GM18519 (cell line): ENCODE measurements around the gene MLLT3.

Experiments used
- ATAC-seq: cut with Tn5 transposase; IDR thresholded peaks from one replicate; pipeline ENCODE4 v1.9.1; 2021; ENCODE audit warnings: mild to moderate bottlenecking, moderate library complexity; ENCODE audit not compliant: unreplicated experiment, low FRiP score

The MLLT3 gene

DNA sequence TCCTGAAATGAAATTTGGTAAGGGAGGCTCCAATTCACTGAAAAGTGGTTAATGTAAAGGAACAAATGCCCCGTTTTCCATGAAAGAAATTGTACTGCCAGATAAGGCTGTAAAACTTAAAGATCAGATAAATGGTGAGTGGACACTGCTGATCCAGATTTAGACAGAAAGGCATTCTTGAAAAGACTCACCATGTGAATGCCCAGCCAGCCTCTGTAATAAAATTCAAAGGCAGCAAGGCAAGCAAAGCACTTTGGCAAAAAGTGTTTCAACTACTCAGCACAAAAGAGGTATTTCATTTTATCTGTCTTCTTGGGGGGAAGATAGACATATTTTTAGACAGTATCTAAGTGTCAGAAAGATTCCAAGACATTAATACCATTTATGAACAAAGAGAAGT, 133.6 kb downstream of the MLLT3 start:
- no peak for ATAC-seq

DNA sequence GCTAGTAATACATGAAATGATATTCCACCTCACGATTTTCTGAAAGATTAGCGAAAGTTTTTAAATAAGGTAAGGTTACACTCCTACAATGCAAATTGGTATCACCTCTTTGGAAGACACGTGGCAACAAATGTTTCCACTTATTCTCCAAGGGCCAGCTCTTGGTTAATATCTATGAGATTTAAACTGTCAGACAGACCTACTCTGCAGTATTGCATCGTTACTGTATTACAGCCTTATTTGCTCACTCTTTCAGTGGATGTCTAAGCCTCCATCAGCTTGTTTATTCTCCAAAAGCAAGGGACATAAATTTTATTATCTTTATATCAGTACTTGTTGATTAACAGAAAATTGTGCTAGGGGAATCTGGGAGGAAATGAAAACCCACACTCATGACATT, 135.7 kb downstream of the MLLT3 start:
- ATAC-seq: no peak

DNA sequence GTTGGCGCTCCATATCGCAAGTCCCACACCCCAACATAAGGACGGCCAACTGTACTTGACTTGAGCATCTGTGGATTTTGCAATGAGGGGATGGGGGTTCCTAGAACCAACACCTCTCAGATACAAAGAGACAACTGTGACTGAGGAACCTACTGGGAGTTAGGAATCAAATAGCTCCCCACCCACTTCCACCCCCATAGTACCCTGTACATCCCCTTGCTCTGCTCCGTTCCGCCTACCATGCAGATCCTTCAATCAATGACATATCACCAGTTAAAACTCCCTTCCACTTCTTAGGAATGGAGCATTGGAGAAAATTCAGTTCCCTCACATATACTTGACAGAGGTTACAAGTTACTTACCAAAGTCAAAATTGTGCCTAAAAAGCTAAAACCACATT, 140.9 kb downstream of the MLLT3 start:
- ATAC-seq: no peak

DNA sequence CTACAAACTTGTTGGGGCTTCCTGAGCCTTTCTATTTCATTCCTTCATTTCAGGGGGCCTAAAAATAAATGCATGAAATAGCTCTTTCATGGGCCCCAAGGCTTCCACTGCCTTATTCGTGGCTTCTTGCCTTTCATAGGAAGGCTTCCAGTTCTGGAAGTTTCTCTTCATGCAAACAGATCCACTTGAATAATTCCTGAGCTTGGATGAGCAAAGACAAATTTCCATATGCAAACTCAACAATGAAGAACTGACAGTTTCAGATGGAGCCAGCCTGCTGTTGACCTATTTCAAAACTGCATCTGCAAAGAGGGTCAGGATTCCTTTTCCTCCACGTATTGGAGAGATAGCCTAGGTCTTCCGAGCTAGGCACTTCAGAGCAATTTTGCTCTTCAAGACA, 142.1 kb downstream of the MLLT3 start:
- no peak for ATAC-seq

DNA sequence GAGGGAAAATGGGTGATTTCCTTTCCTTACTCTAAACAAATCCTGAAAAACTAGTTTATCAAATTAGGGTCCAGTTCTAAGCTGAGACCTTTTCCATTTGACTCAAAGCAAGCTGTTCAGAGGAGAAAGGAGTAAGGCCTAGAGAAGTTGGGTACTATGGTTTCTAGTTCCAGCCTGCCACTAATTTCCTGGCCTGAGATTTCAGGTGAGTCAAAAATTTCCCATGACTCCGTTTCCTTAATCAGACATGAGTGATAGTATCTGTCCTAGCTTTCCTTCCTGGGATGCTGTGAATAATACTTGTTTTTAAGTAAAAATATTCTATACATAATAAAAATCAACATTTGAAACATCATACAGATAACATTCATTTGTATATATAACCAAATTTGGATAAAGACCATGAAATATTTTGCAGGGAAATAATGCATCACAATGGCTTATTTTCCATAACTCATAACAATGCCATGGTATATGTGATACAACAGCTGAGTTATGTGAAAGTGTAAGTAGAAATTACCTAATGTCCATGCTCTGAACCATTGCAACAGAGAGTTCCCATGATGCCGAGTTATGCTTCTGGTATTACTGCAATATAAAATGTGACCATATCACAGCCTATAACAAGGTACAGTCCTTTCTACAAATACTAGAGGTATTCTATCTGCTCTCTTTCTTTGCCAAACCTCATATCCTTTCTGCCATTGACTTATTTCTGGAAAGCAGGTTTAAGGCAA, 142.7 kb downstream of the MLLT3 start:
- peak; percentile 87 for ATAC-seq

DNA sequence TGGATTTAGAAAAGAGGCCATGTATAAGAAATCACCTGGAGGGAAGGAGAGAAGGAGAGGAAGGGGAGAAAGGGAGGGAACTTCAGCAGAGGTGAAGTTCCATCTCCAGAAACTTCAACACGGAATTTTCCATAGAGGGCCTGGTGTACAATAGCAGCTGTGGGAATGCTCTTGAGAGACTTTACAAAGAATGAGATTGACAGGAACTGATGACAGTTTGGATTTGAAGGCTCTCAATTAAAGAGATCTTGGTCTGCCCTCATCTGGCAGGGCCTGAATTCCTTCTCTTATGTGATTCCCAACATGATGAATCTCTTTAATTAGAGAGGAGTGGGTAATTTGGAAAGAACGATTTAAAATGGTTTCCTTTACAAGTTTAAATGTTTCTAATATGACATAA, 143.5 kb downstream of the MLLT3 start:
- no peak for ATAC-seq

DNA sequence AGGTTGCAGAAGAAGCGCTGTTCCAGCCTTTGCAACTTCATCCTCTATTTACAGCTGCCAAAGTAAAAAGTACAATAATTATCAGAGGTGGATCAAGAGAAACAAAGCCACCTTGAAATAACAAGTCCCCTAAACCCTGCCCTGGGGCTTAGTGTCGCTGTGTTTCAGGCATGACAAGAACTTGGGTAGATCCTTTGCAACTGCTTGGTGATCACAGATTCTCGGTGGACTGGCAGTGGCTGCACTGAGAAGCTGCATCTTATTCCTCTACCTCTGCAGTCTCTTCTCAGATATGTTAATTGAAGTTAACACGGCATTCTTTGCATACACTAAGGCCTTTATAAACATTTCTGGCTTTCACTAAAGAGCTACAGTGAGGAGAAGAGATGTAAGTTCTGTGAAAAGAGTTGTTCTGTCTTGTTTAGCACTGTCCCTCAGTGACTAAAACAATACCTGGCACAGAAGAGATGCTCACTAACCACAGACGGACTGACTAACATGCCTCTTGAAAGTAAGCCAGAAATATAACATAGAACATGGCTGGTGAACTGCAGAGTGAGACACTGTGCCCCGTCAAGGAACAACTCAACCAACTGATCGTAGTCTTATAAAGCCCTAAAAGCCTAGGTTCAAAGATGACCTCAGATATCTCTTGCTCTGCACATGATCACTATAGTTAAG, 144.2 kb downstream of the MLLT3 start:
- ATAC-seq: no peak

DNA sequence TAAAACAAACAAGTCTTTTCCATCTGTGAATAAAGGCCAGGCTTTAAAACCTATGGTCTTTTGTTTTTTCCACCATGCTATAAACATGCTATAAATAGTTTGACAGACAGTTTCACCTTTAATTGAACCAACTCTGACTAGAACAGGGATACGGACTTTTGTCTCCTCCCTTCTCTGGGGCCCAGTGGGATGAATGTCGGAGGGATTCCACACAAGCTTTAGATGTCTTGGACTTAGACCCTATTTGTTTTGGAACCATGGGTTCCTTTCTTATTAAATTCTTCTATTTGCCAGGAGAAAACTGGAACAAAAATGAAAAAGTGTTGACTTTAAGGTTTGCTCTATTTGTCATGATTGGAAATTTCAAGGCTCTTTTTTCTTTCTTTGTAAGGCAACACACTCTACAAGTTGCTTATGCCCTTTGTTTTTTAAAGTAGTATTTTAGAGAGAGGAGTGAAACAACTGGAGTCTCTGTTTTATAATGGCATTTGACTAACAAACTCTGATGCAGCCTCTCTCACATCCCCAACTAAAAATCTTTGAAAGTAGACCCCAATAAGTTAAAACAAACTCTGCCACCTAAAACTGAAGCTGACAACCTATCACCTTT, 145.3 kb downstream of the MLLT3 start:
- no peak for ATAC-seq

DNA sequence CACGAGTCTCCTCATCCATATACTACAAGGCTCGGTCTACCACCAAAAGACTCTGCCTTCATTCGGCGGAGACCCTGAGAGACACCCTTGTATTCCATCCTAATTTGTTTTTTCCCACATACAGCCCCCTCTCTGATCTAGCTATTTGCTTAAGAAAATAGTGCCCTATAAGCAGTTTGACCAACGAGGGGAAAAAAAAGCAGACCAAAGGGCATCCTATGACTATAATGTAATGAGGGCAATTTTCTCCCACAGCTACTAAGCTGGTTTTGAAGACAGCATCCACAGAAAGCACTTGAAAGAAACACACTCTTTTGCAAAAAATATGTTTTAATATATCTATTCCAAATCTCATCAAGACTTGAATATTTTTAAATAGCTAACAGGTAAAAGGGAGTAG, 147.8 kb downstream of the MLLT3 start:
- ATAC-seq: no peak

DNA sequence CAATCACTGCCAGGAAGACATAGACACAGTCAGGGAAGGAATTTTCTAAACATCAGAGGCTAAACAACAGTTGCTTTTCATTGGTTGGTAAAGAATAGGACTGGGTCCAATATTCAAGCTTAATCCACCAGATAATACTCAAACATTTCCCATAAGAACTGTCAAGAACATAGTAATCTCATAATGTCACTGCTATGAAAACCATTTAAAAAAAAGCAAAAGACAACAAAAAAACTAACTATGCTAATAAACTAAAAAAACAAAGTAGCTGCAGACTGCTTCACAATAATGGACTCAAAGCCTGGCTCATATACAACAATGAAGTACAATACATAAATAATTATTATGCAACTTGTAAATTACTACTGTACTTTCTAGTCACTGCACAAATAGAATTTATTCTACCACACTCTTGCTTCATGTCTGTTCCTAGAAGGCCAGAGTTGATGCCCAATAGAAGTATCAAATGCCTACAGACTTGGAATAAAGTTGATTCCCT, 148.7 kb downstream of the MLLT3 start:
- ATAC-seq: no peak

DNA sequence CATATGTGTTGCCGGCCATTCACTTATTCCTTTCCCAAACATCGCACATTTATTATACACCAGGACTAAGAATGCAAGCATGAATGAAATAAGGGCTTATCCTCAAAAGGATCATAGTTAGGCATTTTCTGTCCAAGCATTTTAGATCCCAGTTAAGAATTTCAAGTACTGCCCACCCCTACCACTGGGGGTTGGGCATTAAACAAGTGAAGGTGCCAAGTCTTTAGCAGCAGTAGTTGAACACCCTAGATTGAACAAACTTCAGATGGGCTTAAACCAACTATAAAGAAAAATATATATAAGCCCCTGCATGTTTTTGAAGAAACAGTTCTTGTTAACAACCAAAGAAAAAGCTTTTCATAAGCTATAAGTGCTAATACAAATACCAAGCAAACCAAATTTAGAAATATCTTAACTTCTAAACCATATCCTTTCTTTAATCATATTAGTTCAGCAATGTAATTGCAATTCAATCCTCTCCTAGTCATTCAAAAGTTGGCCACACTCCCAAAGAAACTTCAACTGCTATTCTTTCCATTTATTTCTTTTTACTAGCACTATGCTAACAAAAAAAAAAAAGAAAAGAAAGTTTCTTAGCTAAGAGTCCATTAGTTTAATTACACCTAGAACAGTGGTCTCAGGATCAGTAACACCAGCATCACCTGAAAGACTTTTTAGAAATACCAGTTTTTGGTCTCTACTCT, 149.8 kb downstream of the MLLT3 start:
- ATAC-seq: no peak

DNA sequence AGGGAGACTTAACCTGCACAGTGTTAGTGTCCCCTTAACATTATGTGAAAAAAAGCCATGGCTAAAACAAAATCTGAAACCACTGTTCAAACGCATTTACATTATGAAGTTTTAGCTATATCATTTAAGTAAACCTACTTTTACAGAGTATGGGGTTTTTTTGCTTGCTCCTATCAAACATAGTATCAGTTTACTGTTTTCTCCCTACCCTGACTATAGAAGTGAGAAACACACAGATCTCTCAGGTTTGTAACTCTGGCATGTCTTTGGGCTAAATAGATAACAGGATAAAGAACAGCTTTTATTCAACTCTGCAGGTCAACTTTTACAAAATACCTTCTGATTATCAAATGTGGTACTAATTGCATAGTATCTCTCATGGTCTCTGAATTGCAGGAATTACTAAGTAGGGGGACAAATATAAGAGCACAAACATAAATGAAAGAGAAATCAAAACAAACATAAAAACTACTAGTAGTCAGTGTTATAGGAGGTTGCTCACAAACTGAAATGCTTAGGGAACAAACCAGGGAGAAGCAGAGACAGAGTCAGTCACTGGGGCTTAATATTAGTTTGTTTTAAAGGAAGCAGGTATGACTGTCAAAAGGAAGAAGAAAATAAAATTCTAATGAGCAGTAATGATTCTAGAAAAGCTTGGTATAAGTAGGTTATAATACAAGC, 155.8 kb downstream of the MLLT3 start:
- no peak for ATAC-seq

DNA sequence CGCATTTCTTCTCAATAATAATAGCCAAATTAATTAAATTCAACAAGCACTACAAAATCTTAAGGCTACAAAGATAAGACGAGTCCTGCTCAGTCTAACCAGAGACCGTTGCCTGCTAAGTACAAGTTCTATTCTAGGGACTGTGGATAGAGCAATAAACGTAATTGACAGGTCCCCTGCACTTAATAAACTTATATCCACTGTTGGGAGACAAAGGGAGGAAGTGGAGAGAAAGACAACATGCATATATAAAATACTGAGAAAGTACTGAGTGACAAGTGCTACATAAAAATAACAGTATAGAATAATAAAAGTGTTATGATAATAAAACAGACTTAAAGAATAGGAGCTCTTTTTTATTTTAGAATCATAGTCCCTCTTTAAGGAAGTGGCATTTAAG, 158.1 kb downstream of the MLLT3 start:
- no peak for ATAC-seq

DNA sequence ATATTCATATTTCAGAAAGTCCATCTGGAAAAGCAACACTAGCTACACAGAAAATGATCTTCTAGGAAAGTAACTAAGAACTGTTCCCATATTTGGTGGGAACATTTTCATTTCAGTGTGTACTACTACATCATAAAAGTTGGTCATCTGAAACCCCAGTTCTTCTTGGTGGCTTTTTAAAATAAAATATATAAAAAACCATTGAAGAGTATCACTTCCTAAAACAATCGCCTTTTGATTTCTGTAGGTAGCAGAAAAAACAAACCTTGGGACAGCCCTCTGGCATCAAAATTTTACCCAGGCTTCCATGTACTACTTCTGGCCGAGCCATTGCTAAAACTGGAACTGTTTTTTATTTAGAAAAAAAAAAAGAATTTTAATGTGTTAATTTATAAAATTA, 158.5 kb downstream of the MLLT3 start:
- no peak for ATAC-seq

DNA sequence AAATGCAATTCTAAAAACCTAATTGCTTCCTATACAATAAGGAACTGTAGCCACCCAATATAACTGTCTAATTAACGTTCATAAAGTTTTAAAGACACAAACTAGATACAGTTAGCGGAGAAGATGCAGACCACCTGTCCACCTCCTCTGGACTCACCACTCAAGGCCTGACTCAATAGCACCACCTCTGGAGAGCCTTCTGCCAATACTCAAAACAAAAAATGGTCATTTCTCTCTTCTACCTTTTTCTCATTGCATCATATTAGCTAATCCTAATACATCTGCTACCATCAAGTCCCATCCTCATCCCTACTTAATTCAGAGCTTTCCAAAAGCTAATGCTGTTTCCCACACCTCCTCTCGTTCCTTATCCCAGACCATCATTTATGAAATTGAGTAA, 159.9 kb downstream of the MLLT3 start:
- ATAC-seq: no peak

DNA sequence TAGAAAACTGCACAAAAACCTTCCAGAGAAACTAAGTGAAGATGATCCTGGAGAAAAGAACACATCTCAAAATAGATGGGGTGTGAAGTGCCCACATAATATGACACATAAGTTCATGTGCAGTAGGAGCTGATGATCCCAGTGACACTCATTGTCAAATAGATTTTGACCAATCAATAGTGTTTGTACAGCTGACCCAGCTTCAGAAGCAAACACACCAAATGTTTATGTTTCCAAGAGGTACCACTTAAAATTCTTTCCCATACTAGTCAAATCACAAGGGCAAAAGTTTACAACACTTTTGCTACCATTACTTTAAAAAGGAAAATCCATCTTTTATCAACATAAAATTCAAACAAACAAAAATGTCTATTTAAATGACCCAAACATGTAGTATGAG, 175.0 kb downstream of the MLLT3 start:
- no peak for ATAC-seq

DNA sequence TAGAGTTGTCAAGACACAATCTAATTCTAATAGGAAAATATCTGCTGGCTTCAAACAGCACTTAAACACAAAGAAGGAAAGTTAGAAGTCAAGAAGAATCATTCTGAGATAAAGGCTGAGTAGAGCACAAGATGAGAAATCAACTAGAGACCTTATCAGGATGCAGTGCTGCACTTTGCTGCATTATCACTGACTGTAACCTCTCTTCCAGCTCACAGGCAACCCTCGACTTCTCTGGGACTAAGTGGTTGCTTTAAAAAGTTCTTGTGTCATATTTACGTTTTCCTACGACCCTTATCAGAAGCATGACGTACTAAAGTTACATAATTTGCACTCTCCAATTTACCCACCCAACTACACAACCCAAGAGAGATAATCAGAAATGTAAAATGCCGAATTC, 176.1 kb downstream of the MLLT3 start:
- no peak for ATAC-seq

DNA sequence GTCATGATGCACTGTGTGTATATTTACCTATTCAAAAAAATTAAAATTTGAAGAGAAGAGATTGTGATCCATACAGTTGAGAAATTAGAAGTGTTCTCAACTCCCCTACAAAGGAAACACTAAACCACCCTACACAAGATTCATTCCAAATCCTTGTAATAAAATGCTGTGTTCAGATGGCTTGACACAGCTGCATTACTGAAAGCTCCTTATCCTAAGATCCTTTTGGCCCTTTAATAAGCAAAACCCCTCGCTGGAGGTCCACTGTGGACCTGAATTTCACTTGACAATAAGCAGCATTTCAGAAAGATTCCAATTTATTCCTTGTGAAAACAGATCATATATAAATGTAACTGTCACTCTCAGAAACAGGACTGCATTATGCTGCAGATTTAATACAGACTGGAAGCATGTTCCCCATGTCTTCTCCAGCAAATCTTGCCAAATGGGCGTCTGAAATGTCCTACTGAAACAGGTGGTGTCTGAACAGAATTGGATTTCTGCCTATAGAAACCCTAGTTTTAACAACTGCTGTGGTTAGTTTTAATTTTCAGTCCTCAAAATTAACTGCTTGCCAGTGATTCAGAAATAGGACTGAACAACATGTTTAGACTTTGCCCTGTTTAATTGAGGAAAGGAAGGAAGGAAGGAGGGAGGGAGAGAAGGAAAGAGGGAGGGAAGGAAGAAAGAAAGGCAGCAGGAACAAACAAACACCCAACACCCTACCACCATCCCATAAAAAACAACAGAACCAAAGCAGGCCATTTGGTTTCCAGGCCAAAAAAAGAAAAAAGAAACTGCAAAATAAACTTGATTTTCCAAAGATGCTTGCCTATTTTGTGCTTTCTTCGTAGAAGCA, 179.6 kb downstream of the MLLT3 start:
- ATAC-seq: no peak

DNA sequence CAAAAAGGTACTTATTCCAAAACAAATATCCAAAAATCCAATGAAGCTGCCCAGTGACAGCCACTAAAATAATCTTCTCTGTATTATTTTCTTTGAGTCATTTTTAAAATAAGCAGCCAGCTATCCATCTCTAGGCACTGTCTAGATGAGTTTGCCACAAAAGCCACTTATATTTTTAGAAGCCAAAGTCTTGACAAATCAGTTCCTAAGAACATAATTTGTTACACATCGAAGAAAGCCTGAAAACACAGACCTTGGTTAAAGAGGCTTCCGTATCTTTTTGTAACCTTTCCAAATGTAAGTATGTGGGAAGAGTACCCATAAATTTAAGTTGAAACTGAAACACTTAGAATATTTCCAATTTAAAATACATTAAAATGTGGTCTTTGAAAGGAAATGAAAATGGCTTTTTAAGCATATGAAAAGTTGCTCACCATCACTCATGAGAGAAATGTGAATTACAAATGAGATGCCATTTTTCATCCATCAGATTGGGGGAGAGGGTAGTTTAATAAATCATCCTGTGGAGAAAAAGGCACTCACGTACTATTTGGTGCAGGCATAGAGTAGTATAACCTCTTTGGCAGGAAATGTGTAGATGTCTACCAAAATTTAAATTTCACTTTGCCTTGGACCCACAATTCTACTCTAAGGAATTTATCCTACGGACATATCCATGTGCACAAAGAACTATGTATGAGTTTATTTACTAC, 180.4 kb downstream of the MLLT3 start:
- ATAC-seq: no peak
